K562 (cell line): ENCODE data around the gene EFHB. TPM values are rescaled to one million over a fixed set of nuclear protein-coding genes. Genes with fewer than 3 reads are reported as not detected.
A peak's percentile ranks its signal among the peaks of the same experiment; 100 is the strongest.

ENCODE experiments used
- ATAC-seq: fragments of 200-7000 bp; cut with Tn5 transposase; 3 replicates; pipeline ENCODE4 v1.9.1; 2020; ENCODE audit warnings: moderate library complexity
- BruUV-seq: library from RNA; stranded (reverse); fragments of 400-500 nt; replicated peaks from 2 replicates; lab custom pipeline; 2021; lab: Mats Ljungman, UMichigan
- CTCF ChIA-PET: fragments of 300-600 bp; formaldehyde crosslinking; extraction: SDS; loops from one replicate; lab custom pipeline; 2021; ENCODE audit warnings: low intra/inter-chr PET ratio; lab: Yijun Ruan, JAX
- POLR2A ChIA-PET: fragments of 300-600, 350-650 bp; sonication (Branson Sonifier 250); formaldehyde crosslinking; extraction: SDS; loops from one replicate; lab custom pipeline; 2021; ENCODE audit warnings: antibody characterized with exemption, inconsistent platforms; lab: Yijun Ruan, JAX
- DNase-seq, 4 experiments: peaks; one replicate each; pipeline versions ENCODE4 v3.0.0 to v3.0.0-alpha.2; 2011 to 2018; ENCODE audit warnings: low spot score in 3 of 4, mixed read lengths in 3 of 4; ENCODE audit errors: extremely low read depth in 1 of 4
- FAIRE-seq: peaks from 2 replicates; lab custom pipeline; 2011; peaks lifted over from hg19 to GRCh38; lab: Jason Lieb, UNC
- H2AFZ ChIP-seq: 2 replicates; pipeline ENCODE4 v1.6.0; 2011; ENCODE audit warnings: low read depth, low read length, control low read depth, inconsistent platforms
- H3K27ac ChIP-seq: fragments of 200-600 bp; 3 replicates; pipeline ENCODE4 v1.8.0; 2011; ENCODE audit warnings: low read depth, mild to moderate bottlenecking, control low read depth, inconsistent platforms, low read length, moderate library complexity, mixed read lengths; ENCODE audit errors: extremely low read depth
- H3K27me3 ChIP-seq, 2 experiments: fragments of 300-600 bp in 1 of 2; 2 replicates in 1 of 2; 3 replicates in 1 of 2; pipeline versions ENCODE4 v1.6.0 to v1.8.0; 2011; ENCODE audit warnings: inconsistent platforms in 2 of 2, low read length in 2 of 2, mild to moderate bottlenecking in 1 of 2, mixed read lengths in 1 of 2, moderate library complexity in 1 of 2; ENCODE audit not compliant: control insufficient read depth in 2 of 2, insufficient read depth in 2 of 2
- H3K36me3 ChIP-seq: fragments of 300-600 bp; 3 replicates; pipeline ENCODE4 v1.8.0; 2011; ENCODE audit warnings: mild to moderate bottlenecking, low read length, inconsistent platforms; ENCODE audit not compliant: control insufficient read depth, insufficient read depth
- H3K4me1 ChIP-seq, 2 experiments: fragments of 200-600 bp in 1 of 2; replicated peaks in 1 of 2; 2 replicates in 1 of 2; 3 replicates in 1 of 2; pipeline versions ENCODE4 v1.5.1 to v1.8.0; 2011; ENCODE audit warnings: inconsistent platforms in 2 of 2, low read length in 2 of 2, mild to moderate bottlenecking in 1 of 2, mixed read lengths in 1 of 2, moderate library complexity in 1 of 2; ENCODE audit not compliant: control insufficient read depth in 2 of 2, insufficient read depth in 2 of 2
- H3K4me2 ChIP-seq: 2 replicates; pipeline ENCODE4 v1.6.1; 2011; ENCODE audit warnings: low read length, control low read depth, inconsistent platforms, mixed read lengths; ENCODE audit not compliant: insufficient read depth
- H3K4me3 ChIP-seq: fragments of 200-600 bp; sonication (generic), shearing (Covaris generic); 2 replicates; pipeline ENCODE4 v1.5.1; 2016; ENCODE audit warnings: control low read depth, inconsistent platforms
- H3K79me2 ChIP-seq: fragments of 200-600 bp; 3 replicates; pipeline ENCODE4 v1.8.0; 2011; ENCODE audit warnings: low read length, inconsistent platforms; ENCODE audit not compliant: control insufficient read depth, insufficient read depth
- H3K9ac ChIP-seq, 2 experiments: 2 replicates each; pipeline versions ENCODE4 v1.6.0 to v1.6.1; 2011; ENCODE audit warnings: low read depth in 2 of 2, low read length in 2 of 2, control low read depth in 1 of 2, inconsistent platforms in 1 of 2, mild to moderate bottlenecking in 1 of 2, mixed read lengths in 1 of 2; ENCODE audit not compliant: insufficient read depth in 1 of 2
- H3K9me1 ChIP-seq: one replicate; pipeline ENCODE4 v1.6.0; 2011; ENCODE audit warnings: inconsistent platforms, mild to moderate bottlenecking, low read length, moderate library complexity; ENCODE audit not compliant: control insufficient read depth, insufficient read depth
- H3K9me3 ChIP-seq: replicated peaks from 2 replicates; pipeline ENCODE4 v1.5.1; 2011; ENCODE audit warnings: low read depth, low read length, inconsistent platforms; ENCODE audit not compliant: control insufficient read depth, insufficient read depth
- H4K20me1 ChIP-seq: replicated peaks from 2 replicates; pipeline ENCODE4 v1.6.1; 2011; ENCODE audit warnings: low read length, inconsistent platforms, mixed read lengths; ENCODE audit not compliant: control insufficient read depth, insufficient read depth
- BHLHE40 ChIP-seq: IDR thresholded peaks from 2 replicates; pipeline ENCODE4 v1.6.1; 2011; ENCODE audit warnings: low read length, improper control_type of control experiment
- CC2D1A ChIP-seq: fragments of 450-650 bp; IDR thresholded peaks from 2 replicates; pipeline ENCODE4 v1.6.1; 2017; ENCODE audit warnings: mild to moderate bottlenecking
- CTCF ChIP-seq, 3 experiments: IDR thresholded peaks in 2 of 3; conservative IDR thresholded peaks in 1 of 3; 2 replicates each; pipeline ENCODE4 v1.5.1; 2011 to 2012; ENCODE audit warnings: low read length in 3 of 3, mild to moderate bottlenecking in 3 of 3, control low read depth in 2 of 3, improper control_type of control experiment in 1 of 3, inconsistent platforms in 1 of 3, low read depth in 1 of 3, mixed read lengths in 1 of 3, moderate library complexity in 1 of 3; ENCODE audit not compliant: insufficient read depth in 2 of 3
- DPF2 ChIP-seq: fragments of 450-650 bp; IDR thresholded peaks from 2 replicates; pipeline ENCODE4 v1.6.1; 2016
- FOSL1 ChIP-seq: fragments of 200-800 bp; sonication (Bioruptor generic); conservative IDR thresholded peaks from 2 replicates; pipeline ENCODE4 v1.6.1; 2016; ENCODE audit warnings: missing genetic modification characterization, missing compliant biosample characterization
- GATAD2B ChIP-seq: fragments of 450-650 bp; IDR thresholded peaks from 2 replicates; pipeline ENCODE4 v1.6.1; 2017; ENCODE audit warnings: mild to moderate bottlenecking, borderline replicate concordance
- HEY1 ChIP-seq: fragments of 250-450 bp; sonication (Bioruptor Pico); IDR thresholded peaks from 2 replicates; pipeline ENCODE4 v1.5.0; 2020; ENCODE audit warnings: mild to moderate bottlenecking, moderate library complexity, borderline replicate concordance
- KDM1A ChIP-seq, 2 experiments: fragments of 450-650 bp; IDR thresholded peaks; 2 replicates each; pipeline ENCODE4 v1.6.1; 2016; ENCODE audit warnings: mild to moderate bottlenecking in 2 of 2
- LCOR ChIP-seq: sonication (generic); formaldehyde crosslinking; IDR thresholded peaks from 2 replicates; pipeline ENCODE4 v1.8.0; 2022; ENCODE audit warnings: mild to moderate bottlenecking, missing genetic modification reagents
- MAFK ChIP-seq: IDR thresholded peaks from 2 replicates; pipeline ENCODE4 v1.6.1; 2011; ENCODE audit warnings: low read length, improper control_type of control experiment
- MNT ChIP-seq, 2 experiments: fragments of 450-650 bp; conservative IDR thresholded peaks; 2 replicates each; pipeline ENCODE4 v1.6.1; 2017; ENCODE audit warnings: mild to moderate bottlenecking in 2 of 2, moderate library complexity in 2 of 2
- PBX2 ChIP-seq, 2 experiments: IDR thresholded peaks in 1 of 2; conservative IDR thresholded peaks in 1 of 2; 2 replicates each; pipeline ENCODE4 v1.6.1; 2016; ENCODE audit warnings: low read depth in 2 of 2, mild to moderate bottlenecking in 1 of 2, missing compliant biosample characterization in 1 of 2, missing genetic modification characterization in 1 of 2, moderate library complexity in 1 of 2
- RAD21 ChIP-seq, 2 experiments: fragments of 250-450 bp in 1 of 2; fragments of 450-650 bp in 1 of 2; sonication (Bioruptor Pico) in 1 of 2; formaldehyde crosslinking in 1 of 2; IDR thresholded peaks in 1 of 2; conservative IDR thresholded peaks in 1 of 2; 2 replicates each; pipeline versions ENCODE4 v1.4.0 to v1.8.0; 2020 to 2022; ENCODE audit warnings: mild to moderate bottlenecking in 2 of 2, moderate library complexity in 1 of 2
- RCOR1 ChIP-seq, 2 experiments: IDR thresholded peaks; 2 replicates each; pipeline ENCODE4 v1.6.1; 2012; ENCODE audit warnings: low read depth in 2 of 2, low read length in 2 of 2, borderline replicate concordance in 1 of 2, improper control_type of control experiment in 1 of 2
- STAG1 ChIP-seq: sonication (generic); formaldehyde crosslinking; IDR thresholded peaks from 2 replicates; pipeline ENCODE4 v1.5.0; 2020; ENCODE audit warnings: missing genetic modification reagents, borderline replicate concordance
- WGBS: fragments of 100-300 bp; shearing (Covaris generic); methylation state at CpG from one replicate; pipeline ENCODE4 v1.1.6; 2016; ENCODE audit warnings: low coverage, mixed read lengths; ENCODE audit not compliant: insufficient coverage; ENCODE audit errors: missing lambda C conversion rate; 5-methylcytosine and 5-hydroxymethylcytosine counted together
- in situ Hi-C: fragments of 300-500 bp; cut with MboI; formaldehyde crosslinking; loops from 4 replicates; pipeline ENCODE4 v1.15.0; 2018; ENCODE audit warnings: inconsistent platforms, mixed read lengths
- intact Hi-C: fragments of 100-400 bp; cut with micrococcal nuclease; formaldehyde crosslinking; loops from 2 replicates; pipeline ENCODE4 v1.14.2; 2022
- polyA plus RNA-seq, 8 experiments: library from polyadenylated mRNA; depleted of rRNA in 4 of 8; stranded (reverse) in 5 of 8; unstranded in 3 of 8; fragments of >200 nt; fragmentation: Nextera tagmentation in 2 of 8; fragmentation: Illumina TruSeq in 1 of 8; extraction: Ambion mirVana in 2 of 8; extraction: Trizol in 1 of 8; gene quantifications; 2 replicates each; pipeline versions ENCODE4 v1.2.1 to v1.2.3, GENCODE V29; 2011 to 2014; ENCODE audit warnings: inconsistent platforms in 1 of 8, missing spikeins in 1 of 8
- total RNA-seq, 7 experiments: library from RNA; depleted of rRNA in 6 of 7; stranded (reverse); fragments of >200 nt in 6 of 7; fragmentation: Illumina TruSeq in 2 of 7; extraction: Trizol in 2 of 7; gene quantifications; 2 replicates each; pipeline versions ENCODE4 v1.2.1 to v1.2.3, GENCODE V29; 2011 to 2021; ENCODE audit warnings: low replicate concordance in 1 of 7

Gene EFHB
- total and polyA plus RNA-seq, 9 of the 15 experiments (the other 6 are each of a cell fraction or from before 2014, with no cell fraction given): 1.5 to 4.0 (median 1.8) TPM

- no peaks in the 10 kb centered on the region for H3K9me3 ChIP-seq
- 1% methylated on average over 7 of the region's 7 CpGs for WGBS
- H3K4me3 ChIP-seq: no peak overlapping the region
- ChIA-PET POLR2A (no interaction called here), CTCF (interaction anchor here (0.6 to 0.9 kb wide), 3 partner anchors 518 to 1308 kb away, joined by 3 read pairs; no protein-coding TSS in a partner anchor)
- no peaks in the 10 kb centered on the region for H3K36me3 ChIP-seq
- no peak overlapping the region for H2AFZ ChIP-seq
- no peak overlapping the region for H3K4me2 ChIP-seq
- H4K20me1 ChIP-seq: no peaks in the 10 kb centered on the region
- peak; percentile 97 for ATAC-seq
- intact Hi-C loops: loop anchor here (1.0 to 10.0 kb wide), 5 partner anchors 295 to 1302 kb away; partner anchors contain the start of gene KCNH8
- no peaks in the 10 kb centered on the region for H3K9me1 ChIP-seq
- H3K9ac ChIP-seq: no peak overlapping the region
- peak; percentile 96 for FAIRE-seq
- H3K27ac ChIP-seq: no peak overlapping the region
- DNase-seq: peak; percentile 52 to 75 (median 59)
- H3K27me3 ChIP-seq: no peaks in the 10 kb centered on the region
- H3K79me2 ChIP-seq: no peaks in the 10 kb centered on the region
- in situ Hi-C loops: no loop called here
- no peaks in the 10 kb centered on the region for H3K4me1 ChIP-seq
- BruUV-seq: no TSS peak
- TF ChIP-seq KDM1A (IDR thresholded peaks at IDR 0.05): 0 out of 4 replicates have a peak, but pooled peaks of 1 of the 2 experiments have one; percentile 8
- no peak for TF ChIP-seq HEY1 (CRISPR knock-in tag)
- peak; percentile 73; the same call in 1 of the 2 replicates for TF ChIP-seq CC2D1A
- 0 out of 2 replicates have a peak, but pooled peaks have one; percentile 34 for TF ChIP-seq BHLHE40
- 0 out of 2 replicates have a peak, but pooled peaks have one; percentile 17 for TF ChIP-seq FOSL1
- TF ChIP-seq MAFK: no peak
- TF ChIP-seq PBX2 (CRISPR knock-in tag; IDR thresholded peaks at IDR 0.05; ENCODE audit: low read depth): no peak
- TF ChIP-seq PBX2 (tag; conservative IDR thresholded peaks at IDR 0.05; ENCODE audit: low read depth): peak; percentile 56; the same call in 1 of the 2 replicates
- peak; percentile 71 for TF ChIP-seq LCOR (CRISPR knock-in tag)
- peak in 1 of 2 experiments; percentile 40; a peak in 1 of 4 replicates for TF ChIP-seq MNT (conservative IDR thresholded peaks at IDR 0.05)
- peak; percentile 64 to 95 (median 88) for TF ChIP-seq CTCF (IDR thresholded peaks at IDR 0.05 in 2 of 3, conservative IDR thresholded peaks at IDR 0.05 in 1 of 3; ENCODE audit: insufficient read depth in 2 of 3, low read depth in 1 of 3, low read length in 3 of 3)
- TF ChIP-seq RCOR1 (IDR thresholded peaks at IDR 0.05; ENCODE audit: borderline replicate concordance in 1 of 2, low read depth in 2 of 2, low read length in 2 of 2): peak in 1 of 2 experiments; percentile 41; a peak in 1 of 4 replicates
- TF ChIP-seq RAD21 (CRISPR knock-in tag; conservative IDR thresholded peaks at IDR 0.05 in 1 of 2, IDR thresholded peaks at IDR 0.05 in 1 of 2): peak; percentile 90 to 95
- TF ChIP-seq STAG1 (CRISPR knock-in tag): no peak
- TF ChIP-seq GATAD2B: 0 out of 2 replicates have a peak, but pooled peaks have one; percentile 43
- TF ChIP-seq DPF2: 0 out of 2 replicates have a peak, but pooled peaks have one; percentile 34
Measured at GRCh38 chr3:19866751-19867347, 67.2 kb downstream of the EFHB start.
